GM12865 (cell line): ENCODE measurements around the gene TRIM40.

Experiments
- DNase-seq: peaks from one replicate; pipeline ENCODE4 v3.0.0; 2010; ENCODE audit warnings: low read depth
- H3K4me3 ChIP-seq: 2 replicates; pipeline ENCODE4 v1.5.1; 2011; ENCODE audit warnings: mild to moderate bottlenecking, low read depth, low read length, control low read depth
- CTCF ChIP-seq: IDR thresholded peaks from 2 replicates; pipeline ENCODE4 v1.5.1; 2011; ENCODE audit warnings: low read length, control low read depth, low read depth, inconsistent platforms; ENCODE audit not compliant: insufficient read depth; ENCODE audit errors: missing control alignments

The TRIM40 gene

DNA sequence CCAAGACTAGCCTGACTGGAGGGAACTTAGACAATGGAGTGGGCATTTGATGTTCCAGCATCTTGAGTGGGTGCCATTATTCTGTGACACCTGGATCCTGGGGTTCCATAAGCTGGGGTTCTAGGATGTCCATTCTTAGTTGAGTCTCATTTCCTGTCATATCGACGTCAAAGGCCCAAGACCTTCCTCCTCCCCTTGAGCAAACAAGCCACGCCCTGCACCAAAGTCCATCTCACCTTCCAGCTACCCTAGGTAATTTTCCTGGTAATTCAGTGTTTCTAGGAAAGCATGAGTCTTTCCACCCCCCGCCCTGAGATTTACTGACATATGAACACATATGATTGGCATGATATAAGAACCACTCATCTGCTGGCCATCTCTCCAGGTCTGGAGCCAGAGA lies at the start of gene TRIM40:
TSS of gene TRIM40 (plus strand) at position 384 of the 400 bp plus-strand sequence. CDS start 897 bp downstream, outside the sequence.
- no peak for TF ChIP-seq CTCF
- DNase-seq = no peak
- no peak within 1 kb of the TSS for H3K4me3 ChIP-seq

- TF ChIP-seq CTCF = no peak
- H3K4me3 ChIP-seq = no peak overlapping the region
- DNase-seq = no peak
Observed at GRCh38 chr6:30087876-30088275, 48.1 kb upstream of the TRIM40 start.

DNA sequence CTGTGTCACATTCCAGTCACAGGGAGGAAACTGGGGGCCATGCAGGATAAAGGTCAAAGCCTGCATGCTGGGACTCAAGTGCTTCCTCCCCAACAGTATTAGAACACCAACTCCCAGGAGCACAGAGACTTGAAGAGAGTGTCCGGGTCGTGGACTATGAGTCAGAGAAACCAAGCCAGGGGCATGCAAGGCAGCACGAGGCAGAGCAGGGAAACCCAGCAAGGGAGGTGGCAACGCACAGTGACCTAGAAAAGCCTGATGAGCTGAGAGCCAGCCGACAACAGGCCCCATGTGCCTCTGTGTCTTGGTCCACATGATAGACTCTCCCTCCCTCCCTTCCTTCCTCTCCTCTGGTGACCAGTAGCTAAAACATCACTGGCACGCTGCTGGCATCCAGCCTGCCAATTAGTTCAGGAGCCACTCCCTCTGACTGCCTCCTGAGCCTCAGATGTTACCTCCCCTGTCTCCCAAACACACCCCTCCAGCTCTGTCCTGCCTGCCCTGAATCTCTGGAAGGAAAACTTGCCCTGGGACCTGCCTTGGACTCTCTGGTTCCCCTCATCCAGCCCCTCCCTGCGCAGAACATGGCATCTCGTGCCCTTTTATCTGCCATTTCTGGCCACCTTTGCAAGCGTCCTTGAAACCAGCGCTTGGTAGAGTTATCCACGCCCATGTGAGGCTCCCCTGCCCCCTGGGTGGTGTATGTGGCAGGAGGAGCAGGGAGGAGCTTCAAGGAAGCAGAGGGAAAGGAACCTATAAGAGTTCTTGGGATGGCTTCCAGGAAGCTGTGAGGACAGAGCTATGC lies 44.2 kb upstream of the TRIM40 start:
- DNase-seq = no peak
- H3K4me3 ChIP-seq = no peak overlapping the region
- no peak for TF ChIP-seq CTCF

DNA sequence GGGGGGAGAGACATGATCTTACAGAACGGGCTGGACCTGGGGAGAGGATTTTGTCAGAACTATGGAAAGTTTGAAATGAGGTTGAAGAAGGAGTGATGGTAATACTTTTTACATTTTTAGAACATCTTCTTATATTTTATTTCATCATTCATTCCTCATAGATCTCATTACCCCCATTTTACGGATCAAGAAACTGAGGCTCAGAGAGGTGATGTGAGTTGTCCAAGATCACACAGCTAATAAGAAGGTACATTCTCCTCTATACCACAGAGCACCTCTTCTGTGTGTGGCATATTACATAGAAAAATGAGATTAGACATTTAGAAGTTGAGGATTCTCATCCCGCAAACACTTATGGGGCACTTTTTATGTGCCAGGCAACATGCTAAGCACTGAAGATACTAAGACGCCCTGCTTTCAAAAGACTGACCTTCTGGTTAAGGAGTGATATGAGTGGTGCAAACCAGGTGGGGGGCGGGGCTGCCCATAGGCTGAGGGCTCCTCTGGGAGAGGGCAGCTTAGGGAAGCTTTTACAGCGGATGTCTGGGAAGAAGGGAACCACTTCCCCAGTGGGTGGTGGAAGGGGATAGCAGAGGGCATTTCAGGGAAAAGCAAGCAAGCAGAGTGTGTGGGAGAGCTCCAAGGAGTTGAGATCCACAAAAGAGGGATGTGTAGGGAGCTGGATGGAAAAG lies 42.9 kb upstream of the TRIM40 start:
- H3K4me3 ChIP-seq = no peak overlapping the region
- DNase-seq = no peak
- TF ChIP-seq CTCF = no peak

- no peak for TF ChIP-seq CTCF
- H3K4me3 ChIP-seq = no peak overlapping the region
- DNase-seq = no peak
Observed at GRCh38 chr6:30093951-30094661, 41.8 kb upstream of the TRIM40 start.

GRCh38 chr6:30096829-30097228 lies 39.1 kb upstream of the TRIM40 start:
- TF ChIP-seq CTCF = no peak
- DNase-seq = no peak
- no peak overlapping the region for H3K4me3 ChIP-seq
